GM12891 (cell line): ENCODE results near the gene SPARC.
A peak's percentile ranks its signal among the peaks of the same experiment; 100 is the strongest.

ENCODE experiments used
- DNase-seq: peaks from one replicate; pipeline ENCODE4 v3.0.0; 2011; ENCODE audit warnings: low spot score; ENCODE audit not compliant: insufficient read length
- FAIRE-seq: peaks from 2 replicates; lab custom pipeline; 2011; peaks lifted over from hg19 to GRCh38; lab: Jason Lieb, UNC
- PAX5 ChIP-seq: IDR thresholded peaks from 2 replicates; pipeline ENCODE4 v1.6.1; 2011; ENCODE audit warnings: low read length, moderate library complexity, mild to moderate bottlenecking; ENCODE audit not compliant: insufficient read depth, severe bottlenecking
- POLR2A ChIP-seq: IDR thresholded peaks from 2 replicates; pipeline ENCODE4 v1.6.1; 2011; ENCODE audit warnings: low read depth, low read length, control low read depth
- POLR2AphosphoS5 ChIP-seq: IDR thresholded peaks from 2 replicates; pipeline ENCODE4 v1.6.1; 2011; ENCODE audit warnings: low read depth, low read length, control low read depth
- POU2F2 ChIP-seq: IDR thresholded peaks from 2 replicates; pipeline ENCODE4 v1.6.1; 2011; ENCODE audit warnings: low read depth, mild to moderate bottlenecking, control low read depth, low read length, moderate library complexity
- SPI1 ChIP-seq: IDR thresholded peaks from 2 replicates; pipeline ENCODE4 v1.6.1; 2011; ENCODE audit warnings: low read depth, low read length, control low read depth
- TAF1 ChIP-seq: IDR thresholded peaks from 2 replicates; pipeline ENCODE4 v1.6.1; 2011; ENCODE audit warnings: low read depth, low read length, control low read depth

SPARC gene

DNA sequence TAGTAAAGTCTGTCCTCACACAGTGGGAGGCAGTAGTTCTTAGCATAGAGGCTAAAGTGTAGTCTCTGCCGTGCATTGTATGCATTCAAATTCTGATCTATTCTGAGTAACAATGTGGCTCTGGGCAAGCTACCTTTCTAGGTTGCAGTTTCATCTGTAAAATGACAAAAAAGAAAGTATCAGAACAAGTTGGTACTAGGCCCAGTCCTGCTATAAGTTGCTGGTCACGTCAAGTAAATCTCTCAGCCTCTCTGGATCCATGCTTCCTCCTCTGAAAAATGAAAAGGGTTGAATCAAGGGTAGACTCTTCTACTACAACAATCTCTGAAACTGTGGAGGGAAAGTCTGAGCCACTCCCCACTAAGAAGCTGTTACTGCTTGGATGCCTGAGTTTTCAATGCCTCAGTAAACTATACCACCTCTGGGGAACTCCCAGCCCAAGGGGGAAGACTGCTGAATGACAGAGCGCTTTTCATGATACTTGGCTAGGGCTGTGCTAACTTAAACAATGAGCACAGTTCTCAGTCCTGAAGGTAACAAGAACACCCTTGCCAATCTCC is 34.5 kb upstream of the SPARC start:
- FAIRE-seq: peak; percentile 99
- TF ChIP-seq TAF1: no peak; the same call in 1 of the 2 replicates
- no peak for TF ChIP-seq SPI1
- TF ChIP-seq POLR2A: peak; percentile 57; the same call in 1 of the 2 replicates
- TF ChIP-seq PAX5: no peak
- peak; percentile 92 for TF ChIP-seq POU2F2
- 0 out of 2 replicates have a peak, but pooled peaks have one; percentile 52 for TF ChIP-seq POLR2AphosphoS5
- no peak for DNase-seq

DNA sequence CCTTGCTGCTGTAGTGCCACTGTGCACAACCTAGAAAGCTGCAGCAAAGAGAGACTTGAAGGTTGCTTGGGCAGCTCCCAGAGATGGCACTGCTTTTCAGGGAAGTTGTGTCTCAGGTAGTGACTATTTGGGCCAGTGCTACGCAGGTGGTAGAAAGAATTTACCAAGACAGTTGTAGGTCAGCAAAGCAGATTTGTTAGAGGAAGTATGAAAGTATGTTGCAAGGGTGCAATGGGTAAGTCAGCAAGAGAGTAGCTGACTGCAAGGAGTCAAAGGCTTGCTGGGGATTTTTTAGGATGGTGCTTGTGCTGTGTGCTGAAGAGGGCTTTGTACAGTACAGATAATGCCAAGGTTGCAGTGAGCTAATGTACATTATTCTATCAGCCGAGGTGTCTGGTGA is 33.5 kb upstream of the SPARC start:
- no peak for FAIRE-seq
- TF ChIP-seq PAX5: no peak
- TF ChIP-seq POU2F2: no peak
- no peak for TF ChIP-seq TAF1
- TF ChIP-seq POLR2A: no peak

DNA sequence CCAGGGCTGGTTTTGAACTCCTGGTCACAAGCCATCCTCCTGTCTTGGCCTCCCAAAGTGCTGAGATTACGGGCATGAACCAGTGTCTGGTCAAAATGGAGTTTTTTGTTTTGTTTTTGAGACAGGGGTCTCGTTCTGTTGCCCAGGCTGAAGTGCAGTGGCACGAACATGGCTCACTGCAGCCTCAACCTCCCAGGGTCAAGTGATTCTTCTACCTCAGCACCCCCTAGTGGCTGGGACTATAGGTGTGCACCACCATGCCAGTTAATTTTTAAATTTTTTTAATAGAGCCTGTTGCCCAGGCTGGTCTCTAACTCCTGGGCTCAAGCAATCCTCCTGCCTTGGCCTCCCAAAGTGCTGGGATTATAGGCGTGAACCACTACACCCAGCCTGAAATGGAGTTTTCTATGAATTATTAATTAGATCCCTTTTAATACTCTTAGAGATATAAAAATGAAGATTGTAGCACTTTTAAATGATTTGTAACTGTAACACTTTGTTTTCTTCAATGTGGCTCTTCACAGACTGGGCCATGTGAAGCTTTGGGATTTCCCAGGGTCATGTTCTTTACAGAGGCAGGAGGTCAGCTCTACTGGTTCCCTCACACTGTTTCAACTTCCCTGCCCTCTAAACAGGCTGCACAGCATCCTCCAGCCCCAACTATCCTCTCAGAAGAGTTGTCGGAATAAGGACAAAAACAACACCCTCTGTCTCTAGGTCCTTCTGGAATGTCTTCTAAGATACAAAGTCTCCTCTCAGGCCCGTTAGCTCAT is 32.7 kb upstream of the SPARC start:
- no peak for DNase-seq
- TF ChIP-seq PAX5 (no peak), TAF1 (no peak), POLR2AphosphoS5 (no peak), POLR2A (no peak), POU2F2 (no peak), SPI1 (no peak)
- FAIRE-seq: peak; percentile 76

More for the DNA sequence above, 33.5 kb upstream of the SPARC start:
- DNase-seq: no peak

DNA sequence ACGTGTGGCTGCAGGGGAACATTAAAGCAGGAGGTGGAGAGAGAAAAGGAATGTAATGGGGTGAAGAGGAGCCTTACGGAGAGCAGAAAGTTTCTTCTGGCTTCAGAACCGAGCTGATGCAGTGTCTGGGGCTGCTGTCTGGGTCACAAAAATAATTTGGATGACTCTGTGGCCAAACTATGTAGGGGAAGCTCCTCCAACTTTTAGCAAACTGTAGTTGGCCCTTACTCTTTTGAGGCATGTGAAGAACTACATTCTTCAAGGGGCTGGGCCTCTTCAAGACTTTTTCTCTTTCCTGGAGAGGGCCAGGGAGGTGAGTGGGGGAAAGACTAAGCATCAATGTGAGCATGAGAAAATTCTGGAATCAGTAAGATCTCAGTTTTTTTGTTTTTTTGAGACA is 31.9 kb upstream of the SPARC start:
- FAIRE-seq: peak; percentile 35
- DNase-seq: no peak
- TF ChIP-seq POLR2AphosphoS5 (no peak), PAX5 (no peak), POLR2A (no peak), SPI1 (no peak), POU2F2 (no peak), TAF1 (no peak)

DNA sequence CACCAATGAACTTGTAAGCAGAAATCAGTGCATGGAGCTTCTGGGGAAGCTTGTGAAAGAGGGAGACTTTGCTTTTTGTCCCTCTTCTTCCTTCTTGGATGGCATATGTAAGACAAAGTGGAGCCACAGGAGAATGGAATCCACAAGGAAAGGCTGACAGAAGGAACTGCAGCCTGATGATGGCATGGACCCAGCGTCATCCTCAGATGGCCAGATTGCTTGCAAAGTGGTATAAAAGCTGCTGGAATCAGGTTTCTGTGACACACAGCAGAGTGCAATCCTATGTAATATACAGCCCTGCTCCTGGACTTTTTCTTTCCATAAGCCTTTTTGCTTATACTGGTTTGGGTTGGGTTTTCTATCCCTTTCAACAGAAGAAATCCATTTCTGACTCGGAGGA is 31.4 kb upstream of the SPARC start:
- TF ChIP-seq POU2F2: no peak
- TF ChIP-seq SPI1: no peak
- no peak for TF ChIP-seq PAX5
- TF ChIP-seq TAF1: no peak
- no peak for TF ChIP-seq POLR2A
- peak; percentile 66 for FAIRE-seq
- DNase-seq: no peak

DNA sequence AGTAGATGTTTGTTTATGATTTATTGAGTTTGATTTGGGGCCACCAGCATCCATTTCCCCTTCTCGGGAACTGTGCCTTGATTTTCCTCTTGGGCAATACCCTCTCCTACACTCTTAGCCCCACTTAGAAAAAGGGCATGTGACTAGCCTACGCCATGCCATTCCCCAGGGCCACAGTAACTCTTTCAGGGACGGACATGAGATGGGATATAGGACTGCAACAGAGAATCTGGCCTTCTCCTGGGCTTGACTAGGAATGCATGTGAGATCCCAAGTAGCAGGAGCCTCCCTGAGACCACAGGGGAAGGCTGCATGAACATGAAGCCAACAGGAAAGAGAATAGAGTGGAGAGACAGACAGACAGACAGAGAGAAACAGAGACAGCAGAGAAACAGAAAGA is 30.7 kb upstream of the SPARC start:
- FAIRE-seq (no peak), DNase-seq (no peak)
- no peak for TF ChIP-seq POU2F2
- TF ChIP-seq POLR2A: no peak
- no peak for TF ChIP-seq POLR2AphosphoS5
- TF ChIP-seq TAF1: no peak

DNA sequence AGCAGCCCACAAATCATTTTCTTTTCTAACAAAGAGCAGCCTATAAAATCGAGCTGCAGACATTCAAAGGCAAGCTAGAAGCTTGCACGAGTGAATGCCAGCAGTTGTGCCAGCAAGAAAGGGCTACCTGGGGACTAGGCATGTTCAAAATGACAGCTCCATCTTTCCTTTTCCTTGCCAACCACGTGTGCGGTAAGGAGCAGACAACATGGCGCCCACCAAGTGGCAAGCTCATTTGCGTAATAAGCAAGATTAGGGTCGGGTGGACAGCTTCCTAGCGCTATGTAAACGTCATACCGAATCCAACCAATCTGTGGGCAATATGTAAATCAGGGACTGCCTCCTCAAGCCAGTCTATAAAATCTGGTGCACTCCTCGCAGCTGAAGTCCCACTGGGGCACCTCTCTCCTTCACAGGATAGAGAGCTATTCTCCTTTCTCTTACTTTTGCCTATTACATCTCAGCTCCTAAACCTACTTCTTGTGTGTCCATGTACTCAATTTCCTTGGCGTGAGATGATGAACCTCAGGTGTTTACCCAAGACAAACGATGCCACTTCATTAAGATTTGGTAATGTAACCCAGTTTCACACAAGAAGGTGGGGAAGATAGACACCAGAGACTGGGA is 22.5 kb upstream of the SPARC start:
- TF ChIP-seq POU2F2 (no peak), PAX5 (no peak), SPI1 (no peak), POLR2A (no peak), TAF1 (no peak), POLR2AphosphoS5 (no peak)
- no peak for FAIRE-seq

DNA sequence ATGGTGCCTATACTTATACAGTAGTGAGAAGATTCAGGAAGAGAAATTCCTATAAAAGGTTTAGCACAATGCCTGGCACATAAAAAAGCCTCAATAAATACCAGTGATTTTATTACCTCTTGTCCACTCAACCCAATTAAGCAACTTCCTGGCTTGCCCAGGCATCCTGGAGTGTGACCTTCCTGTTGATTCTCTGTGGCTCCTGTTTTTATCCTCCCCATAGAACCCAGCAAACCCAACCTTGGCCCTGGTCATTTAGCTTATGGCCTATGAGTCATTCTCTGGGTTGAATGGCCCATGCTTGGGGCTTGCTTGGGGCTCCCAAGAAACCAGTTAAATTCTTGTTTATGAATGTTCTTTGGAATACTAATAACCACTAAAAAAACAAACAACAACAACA is 21.4 kb upstream of the SPARC start:
- DNase-seq (no peak), FAIRE-seq (no peak)
- TF ChIP-seq POU2F2: no peak

More for the DNA sequence above, 22.5 kb upstream of the SPARC start:
- DNase-seq: no peak

DNA sequence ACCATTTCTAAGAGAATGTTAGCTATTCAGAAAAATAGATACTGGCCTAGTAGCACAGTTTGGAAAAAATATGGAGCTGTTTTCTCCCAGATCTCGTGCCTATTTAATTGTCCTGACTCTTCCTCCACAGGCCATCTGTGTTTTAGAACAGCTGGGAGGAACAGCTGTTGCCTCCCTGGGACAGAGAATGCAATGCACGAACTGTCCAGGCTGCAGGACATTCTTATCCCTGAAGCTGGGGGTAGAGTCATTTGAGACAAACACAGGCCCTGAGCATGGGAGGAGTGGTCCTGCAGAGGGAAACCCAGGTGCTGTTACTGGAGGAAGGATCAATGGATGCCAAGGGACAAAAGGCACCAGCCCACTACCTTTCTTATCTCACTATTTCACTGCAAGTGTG is 20.9 kb upstream of the SPARC start:
- DNase-seq: no peak
- TF ChIP-seq TAF1: no peak
- no peak for TF ChIP-seq POLR2AphosphoS5
- TF ChIP-seq POLR2A: no peak
- TF ChIP-seq PAX5: no peak
- TF ChIP-seq SPI1: no peak
- TF ChIP-seq POU2F2: no peak
- no peak for FAIRE-seq

DNA sequence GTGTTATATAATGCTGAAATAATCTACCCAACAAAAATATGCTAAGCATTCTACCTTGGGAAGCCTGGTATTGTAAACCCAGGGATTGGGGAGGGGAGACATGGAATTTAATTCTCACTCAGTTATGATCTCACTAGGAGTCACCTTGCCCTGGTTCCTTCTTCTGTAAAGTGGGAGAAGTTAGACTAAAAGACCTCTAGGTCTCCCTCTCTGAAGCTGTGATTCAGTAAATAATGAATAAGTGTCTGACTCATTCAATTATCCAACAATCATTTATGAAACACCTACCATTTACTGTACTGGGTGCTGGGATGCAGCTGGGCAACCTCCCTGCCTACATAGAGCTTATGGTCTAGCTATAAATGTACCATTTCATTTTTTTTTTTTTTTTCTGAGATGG is 20.2 kb upstream of the SPARC start:
- FAIRE-seq (no peak), DNase-seq (no peak)
- no peak for TF ChIP-seq POLR2A
- TF ChIP-seq SPI1: no peak
